SU-DHL-6 (cell line): ENCODE data around the gene NEIL1.

Experiments used
- H2AFZ ChIP-seq: fragments of 200-600 bp; sonication (generic); 2 replicates; pipeline ENCODE4 v1.6.1; 2014; ENCODE audit warnings: low read depth, mild to moderate bottlenecking, moderate library complexity, mixed read lengths, antibody characterized with exemption, low read length; ENCODE audit not compliant: severe bottlenecking
- H3F3A ChIP-seq: fragments of 200-600 bp; shearing (Covaris generic); 2 replicates; pipeline ENCODE4 v1.6.0; 2016; ENCODE audit warnings: antibody characterized with exemption, mild to moderate bottlenecking; ENCODE audit not compliant: insufficient read depth
- H3K27ac ChIP-seq: fragments of 200-600 bp; sonication (generic); 2 replicates; pipeline ENCODE4 v1.5.1; 2016; ENCODE audit warnings: low read depth, mild to moderate bottlenecking, low read length, moderate library complexity, mixed read lengths
- H3K27me3 ChIP-seq: fragments of 200-600 bp; sonication (generic), shearing (Covaris generic); 2 replicates; pipeline ENCODE4 v1.6.0; 2014; ENCODE audit warnings: mild to moderate bottlenecking, low read length
- H3K36me3 ChIP-seq: fragments of 200-600 bp; sonication (generic); 2 replicates; pipeline ENCODE4 v1.6.1; 2014; ENCODE audit warnings: mild to moderate bottlenecking, low read length, mixed read lengths
- H3K4me2 ChIP-seq: fragments of 300-600, 200-600 bp; shearing (Covaris generic), sonication (generic); 2 replicates; pipeline ENCODE4 v1.6.0; 2014; ENCODE audit warnings: low read length, low read depth, mild to moderate bottlenecking; ENCODE audit not compliant: poor library complexity, severe bottlenecking
- H3K4me3 ChIP-seq: fragments of 200-600 bp; sonication (generic); 2 replicates; pipeline ENCODE4 v1.5.1; 2014; ENCODE audit warnings: antibody characterized with exemption, low read length, mild to moderate bottlenecking, mixed read lengths; ENCODE audit not compliant: insufficient read depth, poor library complexity, severe bottlenecking
- H3K79me2 ChIP-seq: fragments of 200-600 bp; sonication (generic); 2 replicates; pipeline ENCODE4 v1.6.1; 2014; ENCODE audit warnings: mild to moderate bottlenecking, low read length, moderate library complexity; ENCODE audit not compliant: insufficient read depth
- H3K9ac ChIP-seq: fragments of 200-600 bp; sonication (generic); 2 replicates; pipeline ENCODE4 v1.7.0; 2014; ENCODE audit warnings: mild to moderate bottlenecking, low read length
- H3K9me2 ChIP-seq: fragments of 200-600 bp; sonication (generic); replicated peaks from 2 replicates; pipeline ENCODE4 v1.6.1; 2014; ENCODE audit warnings: low read length; ENCODE audit not compliant: insufficient read depth
- H3K9me3 ChIP-seq: fragments of 200-600 bp; sonication (generic); 2 replicates; pipeline ENCODE4 v1.6.1; 2014; ENCODE audit warnings: low read length, mixed read lengths; ENCODE audit not compliant: insufficient read depth
- H4K20me1 ChIP-seq: fragments of 200-600 bp; sonication (generic); 2 replicates; pipeline ENCODE4 v1.6.1; 2014; ENCODE audit warnings: low read depth, mild to moderate bottlenecking, antibody characterized with exemption, low read length, moderate library complexity, mixed read lengths
- CTCF ChIP-seq: fragments of 200-600 bp; sonication (generic); IDR thresholded peaks from one replicate; pipeline ENCODE4 v1.5.1; 2017; ENCODE audit warnings: antibody characterized with exemption, mild to moderate bottlenecking, low read length, moderate library complexity; ENCODE audit not compliant: insufficient read depth, poor library complexity, severe bottlenecking
- EZH2phosphoT487 ChIP-seq: fragments of 200-600 bp; sonication (generic), shearing (Covaris generic); conservative IDR thresholded peaks from 2 replicates; pipeline ENCODE4 v1.6.1; 2018; ENCODE audit warnings: mild to moderate bottlenecking, antibody characterized with exemption, low read length, moderate library complexity, mixed read lengths

Gene NEIL1

GRCh38 chr15:75353604-75354003, 6.8 kb downstream of the NEIL1 start:
- Histone ChIP-seq H3K4me3 (no peak overlapping the region), H2AFZ (no peak overlapping the region), H3K9ac (no peak overlapping the region), H3K27ac (no peak overlapping the region), H3K4me2 (no peak overlapping the region), H3K79me2 (no peaks in the 10 kb centered on the region), H3K36me3 (no peaks in the 10 kb centered on the region), H3K9me2 (no peaks in the 10 kb centered on the region), H3F3A (0 out of 2 replicates have a peak, but pooled peaks cover 4% of the 10 kb centered on the region), H3K27me3 (no peaks in the 10 kb centered on the region), H4K20me1 (no peaks in the 10 kb centered on the region), H3K9me3 (peaks cover 8% of the 10 kb centered on the region; the same call in 1 of the 2 replicates)
- TF ChIP-seq EZH2phosphoT487 (no peak), CTCF (no peak)

GRCh38 chr15:75354454-75354853, 7.6 kb downstream of the NEIL1 start:
- Histone ChIP-seq H2AFZ (no peak overlapping the region), H3K36me3 (no peaks in the 10 kb centered on the region), H3K4me2 (no peak overlapping the region), H3F3A (0 out of 2 replicates have a peak, but pooled peaks cover 4% of the 10 kb centered on the region), H3K4me3 (no peak overlapping the region), H3K9me3 (no peaks in the 10 kb centered on the region; the same call in 1 of the 2 replicates), H3K27ac (no peak overlapping the region), H4K20me1 (no peaks in the 10 kb centered on the region), H3K79me2 (no peaks in the 10 kb centered on the region), H3K27me3 (no peaks in the 10 kb centered on the region), H3K9me2 (no peaks in the 10 kb centered on the region), H3K9ac (no peak overlapping the region)
- no peak for TF ChIP-seq EZH2phosphoT487
- no peak for TF ChIP-seq CTCF

- Histone ChIP-seq H2AFZ (no peak overlapping the region), H3K4me3 (no peak overlapping the region), H3K36me3 (no peaks in the 10 kb centered on the region), H3F3A (0 out of 2 replicates have a peak, but pooled peaks cover 4% of the 10 kb centered on the region), H3K9ac (no peak overlapping the region), H3K27ac (no peak overlapping the region), H4K20me1 (no peaks in the 10 kb centered on the region), H3K9me3 (no peaks in the 10 kb centered on the region), H3K79me2 (no peaks in the 10 kb centered on the region), H3K9me2 (no peaks in the 10 kb centered on the region), H3K4me2 (no peak overlapping the region), H3K27me3 (no peaks in the 10 kb centered on the region)
- TF ChIP-seq CTCF (no peak), EZH2phosphoT487 (no peak)
Observed at GRCh38 chr15:75355369-75355768, 8.5 kb downstream of the NEIL1 start.

GRCh38 chr15:75356006-75356405, 9.2 kb downstream of the NEIL1 start:
- Histone ChIP-seq H3K4me2 (no peak overlapping the region), H3K9ac (no peak overlapping the region), H3F3A (no peaks in the 10 kb centered on the region), H3K79me2 (no peaks in the 10 kb centered on the region), H3K9me2 (no peaks in the 10 kb centered on the region), H4K20me1 (no peaks in the 10 kb centered on the region), H2AFZ (no peak overlapping the region), H3K27me3 (no peaks in the 10 kb centered on the region), H3K36me3 (no peaks in the 10 kb centered on the region), H3K4me3 (no peak overlapping the region), H3K27ac (no peak overlapping the region), H3K9me3 (no peaks in the 10 kb centered on the region)
- TF ChIP-seq CTCF: no peak
- TF ChIP-seq EZH2phosphoT487: no peak
